Activated T-cell treated with anti-CD3 and anti-CD28 coated beads, Interleukin-2, amount 50 U/mL, for 24 hours (primary cell): ENCODE results near the gene ZWILCH.
"Not testable (repeated sequence)": the region's sequence is repeated elsewhere in the genome, so short reads cannot be mapped to it uniquely, and the experiment has no call there.

ENCODE experiments used
- DNase-seq: peaks from one replicate; pipeline ENCODE4 v3.0.0-alpha.2; 2020
- H3K27ac Mint-ChIP-seq: 2 replicates; pipeline ENCODE4 v1.8.0; 2020; ENCODE audit warnings: mild to moderate bottlenecking, mixed read lengths
- H3K27me3 Mint-ChIP-seq: 2 replicates; pipeline ENCODE4 v1.8.0; 2020; ENCODE audit warnings: mixed read lengths
- H3K36me3 Mint-ChIP-seq: 2 replicates; pipeline ENCODE4 v1.8.0; 2020; ENCODE audit warnings: low read depth, mixed read lengths
- H3K4me1 Mint-ChIP-seq: 2 replicates; pipeline ENCODE4 v1.8.0; 2020; ENCODE audit warnings: low read depth, mixed read lengths
- H3K4me3 Mint-ChIP-seq: 2 replicates; pipeline ENCODE4 v1.8.0; 2020; ENCODE audit warnings: mild to moderate bottlenecking, moderate library complexity, mixed read lengths
- H3K9me3 Mint-ChIP-seq: 2 replicates; pipeline ENCODE4 v1.8.0; 2020; ENCODE audit warnings: mixed read lengths

Gene ZWILCH

DNA sequence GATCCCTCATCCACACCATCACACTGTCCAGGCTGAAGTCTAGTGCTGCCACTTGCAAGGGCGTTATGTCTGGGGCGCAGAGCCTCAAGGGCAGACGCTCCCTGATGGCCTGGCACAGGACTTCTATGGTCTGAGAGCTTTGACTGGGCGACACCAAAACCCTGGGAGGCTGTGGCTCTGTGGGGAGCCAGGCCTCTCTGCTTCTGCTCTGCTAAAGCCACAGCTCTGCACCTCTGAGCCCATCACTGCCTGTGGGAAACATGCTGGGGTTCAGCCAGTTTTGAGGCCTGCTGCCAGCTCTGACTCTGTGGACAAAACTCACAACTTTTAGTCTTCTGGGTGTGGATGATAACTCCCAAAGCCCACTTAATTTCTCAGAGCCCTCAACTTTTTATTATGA is 67.0 kb downstream of the ZWILCH start:
- H3K9me3 Mint-ChIP-seq: no peaks in the 10 kb centered on the region
- H3K27me3 Mint-ChIP-seq: no peaks in the 10 kb centered on the region
- no peak overlapping the region for H3K27ac Mint-ChIP-seq
- no peak for DNase-seq
- H3K4me3 Mint-ChIP-seq: no peak overlapping the region
- peaks cover 9% of the 10 kb centered on the region for H3K4me1 Mint-ChIP-seq
- H3K36me3 Mint-ChIP-seq: no peaks in the 10 kb centered on the region

DNA sequence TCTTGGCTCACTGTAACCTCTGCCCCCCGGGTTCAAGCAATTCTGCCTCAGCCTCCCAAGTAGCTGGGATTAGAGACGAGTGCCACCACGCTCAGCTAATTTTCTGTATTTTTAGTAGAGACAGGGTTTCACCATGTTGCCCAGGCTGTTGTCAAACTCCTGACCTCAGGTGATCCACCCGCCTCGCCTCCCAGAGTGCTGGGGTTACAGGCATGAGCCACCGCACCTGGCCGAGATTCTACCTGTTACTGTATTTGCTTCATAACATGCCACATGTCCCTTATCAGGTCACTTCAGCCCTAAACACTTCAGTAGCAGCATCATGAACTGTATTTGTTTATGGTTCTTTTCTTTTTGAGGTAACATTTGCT is 68.2 kb downstream of the ZWILCH start:
- Mint-ChIP-seq H3K4me3 (no peak overlapping the region), H3K27me3 (no peaks in the 10 kb centered on the region), H3K4me1 (peaks cover 10% of the 10 kb centered on the region), H3K36me3 (no peaks in the 10 kb centered on the region), H3K9me3 (no peaks in the 10 kb centered on the region), H3K27ac (peak overlapping the region; percentile 14)
- no peak for DNase-seq

DNA sequence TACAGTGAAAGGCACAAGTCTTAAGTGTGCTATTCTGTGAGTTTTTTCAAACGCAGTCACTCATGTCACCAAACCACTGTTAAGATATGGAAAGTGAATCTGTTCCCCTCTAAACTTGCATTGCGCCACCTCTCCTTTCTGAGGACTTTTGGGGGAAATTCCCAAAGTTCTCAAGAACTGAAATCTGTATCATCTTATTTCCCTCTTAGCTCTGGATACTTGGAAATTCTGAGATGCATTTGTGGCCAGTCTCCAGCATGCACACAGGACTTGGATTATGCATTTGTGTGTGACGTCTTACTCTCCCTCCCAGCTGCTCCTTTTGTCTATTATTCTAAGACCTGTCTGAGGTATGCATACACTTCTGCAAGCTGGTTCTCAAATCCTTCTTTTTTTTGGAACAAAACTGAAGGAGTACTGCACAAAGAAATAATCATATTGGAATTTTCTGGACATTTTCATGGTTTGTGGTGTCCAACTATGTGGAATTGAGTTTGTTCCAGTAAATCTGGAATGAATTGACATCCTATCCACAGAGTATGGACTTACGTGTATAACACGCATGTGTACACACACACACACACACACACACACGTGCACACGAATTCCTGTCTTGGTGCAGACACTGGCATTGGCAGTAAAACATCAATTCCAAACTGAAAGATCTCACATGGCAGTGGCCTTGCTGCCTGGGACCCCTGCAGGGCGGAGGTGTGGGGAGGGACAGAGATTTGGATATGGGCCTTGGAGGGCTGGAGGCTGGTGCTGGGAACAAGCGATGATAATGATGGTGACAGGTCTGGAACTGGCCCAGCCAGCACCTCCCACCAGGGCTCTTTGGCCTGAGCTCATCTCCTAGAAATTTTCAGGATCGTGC is 68.8 kb downstream of the ZWILCH start:
- DNase-seq: no peak
- no peak overlapping the region for H3K4me3 Mint-ChIP-seq
- H3K27me3 Mint-ChIP-seq: no peaks in the 10 kb centered on the region
- H3K36me3 Mint-ChIP-seq: no peaks in the 10 kb centered on the region
- H3K27ac Mint-ChIP-seq: peak overlapping the region; percentile 14
- H3K9me3 Mint-ChIP-seq: no peaks in the 10 kb centered on the region
- peaks cover 12% of the 10 kb centered on the region for H3K4me1 Mint-ChIP-seq

- Mint-ChIP-seq H3K27me3 (no peaks in the 10 kb centered on the region), H3K27ac (no peak overlapping the region), H3K4me1 (peaks cover 12% of the 10 kb centered on the region), H3K9me3 (no peaks in the 10 kb centered on the region), H3K36me3 (no peaks in the 10 kb centered on the region), H3K4me3 (no peak overlapping the region)
- DNase-seq: no peak
Observed at GRCh38 chr15:66574596-66574950, 69.4 kb downstream of the ZWILCH start.

DNA sequence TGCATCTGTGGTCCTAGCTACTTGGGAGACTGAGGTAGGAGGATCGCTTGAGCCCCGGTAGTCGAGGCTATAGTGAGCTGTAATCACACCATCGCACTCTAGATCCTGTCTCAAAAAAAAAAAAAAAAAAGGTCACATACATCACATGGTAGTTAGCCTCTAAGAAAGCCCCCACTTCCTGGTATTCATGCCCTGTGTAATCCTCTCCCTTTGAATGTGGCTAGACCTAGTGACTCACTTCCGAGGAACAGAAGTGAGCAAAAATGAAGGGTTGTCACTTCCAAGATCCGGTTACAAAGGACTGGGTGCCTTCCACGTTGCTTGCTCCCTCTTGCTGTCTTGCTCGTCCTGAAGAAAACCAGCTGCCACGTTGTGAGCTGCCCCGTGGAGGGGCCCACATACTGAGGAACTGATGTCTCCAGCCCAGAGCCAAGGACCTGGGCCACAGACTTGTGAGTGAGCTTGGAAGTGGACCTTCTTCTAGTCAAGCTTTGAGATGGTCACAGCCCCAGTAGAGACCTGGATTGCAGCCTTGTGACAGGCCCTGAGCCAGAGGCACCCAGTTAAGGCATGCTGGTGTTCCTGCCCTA is 73.3 kb downstream of the ZWILCH start:
- Mint-ChIP-seq H3K4me3 (no peak overlapping the region), H3K9me3 (no peaks in the 10 kb centered on the region), H3K36me3 (no peaks in the 10 kb centered on the region), H3K27me3 (no peaks in the 10 kb centered on the region), H3K4me1 (peaks cover 12% of the 10 kb centered on the region), H3K27ac (no peak overlapping the region)
- DNase-seq: no peak

DNA sequence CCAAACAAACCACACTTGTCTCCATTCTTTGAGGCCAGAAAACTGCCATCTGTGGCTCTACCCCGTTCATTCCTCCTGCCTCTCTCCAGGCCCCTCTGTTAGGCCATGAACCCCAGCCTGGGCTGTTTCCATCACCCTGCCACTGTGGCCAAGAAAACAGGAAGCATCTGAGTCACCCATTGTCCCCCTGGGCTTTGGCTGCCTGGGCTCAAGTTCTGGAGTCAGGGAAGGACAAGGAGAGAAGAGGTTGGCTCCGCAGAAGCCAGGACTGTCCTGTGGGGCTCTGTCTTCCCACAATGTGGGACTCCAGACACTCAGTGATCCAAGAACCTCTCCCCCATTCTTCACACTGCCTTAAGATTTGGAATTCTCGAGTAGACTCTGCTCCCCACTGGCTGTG is 75.5 kb downstream of the ZWILCH start:
- DNase-seq: no peak
- Mint-ChIP-seq H3K9me3 (no peaks in the 10 kb centered on the region), H3K4me3 (no peak overlapping the region), H3K36me3 (no peaks in the 10 kb centered on the region), H3K27me3 (no peaks in the 10 kb centered on the region), H3K4me1 (peaks cover 5% of the 10 kb centered on the region), H3K27ac (peak overlapping the region; percentile 57)

DNA sequence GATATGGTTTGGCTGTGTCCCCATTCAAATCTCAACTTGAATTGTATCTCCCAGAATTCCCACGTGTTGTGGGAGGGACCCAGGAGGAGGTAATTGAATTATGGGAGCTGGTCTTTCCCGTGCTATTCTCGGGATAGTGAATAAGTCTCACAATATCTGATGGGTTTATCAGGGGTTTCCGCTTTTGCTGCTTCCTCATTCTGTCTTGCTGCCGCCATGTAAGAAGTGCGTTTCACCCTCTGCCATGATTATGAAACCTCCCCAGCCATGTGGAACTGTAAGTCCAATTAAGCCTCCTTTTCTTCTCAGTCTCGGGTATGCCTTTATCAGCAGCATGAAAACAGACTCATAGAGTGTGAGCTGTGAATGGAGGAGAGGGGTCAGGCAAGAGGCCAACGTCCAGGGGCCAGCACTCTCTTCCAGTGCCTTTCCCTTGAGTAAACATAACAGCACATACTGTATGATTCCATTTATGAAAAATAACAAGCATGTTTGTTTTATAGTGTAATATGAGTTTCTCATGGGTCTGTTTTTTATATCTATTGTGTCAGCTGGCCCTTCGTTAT is 76.9 kb downstream of the ZWILCH start:
- Mint-ChIP-seq H3K27ac (no peak overlapping the region), H3K36me3 (no peaks in the 10 kb centered on the region), H3K9me3 (no peaks in the 10 kb centered on the region), H3K27me3 (peaks cover 7% of the 10 kb centered on the region), H3K4me1 (peaks cover 5% of the 10 kb centered on the region), H3K4me3 (no peak overlapping the region)
- no peak for DNase-seq

DNA sequence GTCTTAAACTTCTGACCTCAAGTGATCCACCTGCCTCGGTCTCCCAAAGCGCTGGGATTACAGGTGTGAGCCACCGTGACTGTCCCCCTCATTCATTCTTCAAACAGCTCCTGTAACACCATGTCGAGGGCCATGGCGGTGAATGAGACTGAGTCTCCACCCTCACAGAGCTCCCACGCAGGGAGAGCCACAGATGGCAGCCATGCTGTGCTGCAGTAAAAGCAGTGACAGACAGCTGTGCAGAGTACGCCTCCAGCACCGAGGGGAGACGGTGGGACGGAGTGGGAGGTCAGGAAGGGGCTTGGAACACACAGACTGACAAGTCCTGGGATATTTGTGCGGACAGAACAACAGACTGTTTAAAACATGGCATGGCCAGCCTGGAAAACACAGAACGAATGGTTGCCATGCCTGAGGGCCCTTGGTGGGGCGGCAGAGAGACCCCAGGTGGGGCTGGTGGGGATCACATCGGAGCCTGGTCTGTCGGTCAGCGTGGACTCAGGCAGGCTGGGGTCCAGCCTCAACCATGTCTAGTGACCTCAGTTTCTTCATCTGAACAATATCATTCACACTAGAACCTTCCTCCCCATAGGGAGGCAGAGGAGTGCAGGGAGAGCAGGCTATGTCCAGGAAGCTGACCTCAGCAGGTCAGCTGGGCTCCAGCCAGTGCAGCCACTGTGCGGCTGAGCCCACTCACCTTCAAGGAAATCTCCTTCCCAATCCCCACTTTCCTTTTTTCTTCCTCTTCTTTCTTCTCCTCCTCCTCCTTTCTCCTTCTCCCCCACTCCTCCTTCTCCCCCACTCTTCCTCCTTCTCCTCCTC is 81.2 kb downstream of the ZWILCH start:
- no peak overlapping the region for H3K27ac Mint-ChIP-seq
- no peaks in the 10 kb centered on the region for H3K4me1 Mint-ChIP-seq
- H3K9me3 Mint-ChIP-seq: no peaks in the 10 kb centered on the region
- DNase-seq: no peak
- H3K4me3 Mint-ChIP-seq: no peak overlapping the region
- no peaks in the 10 kb centered on the region for H3K36me3 Mint-ChIP-seq
- peaks cover 17% of the 10 kb centered on the region for H3K27me3 Mint-ChIP-seq

GRCh38 chr15:66587020-66587419 is 81.9 kb downstream of the ZWILCH start:
- Mint-ChIP-seq H3K9me3 (no peaks in the 10 kb centered on the region), H3K36me3 (no peaks in the 10 kb centered on the region), H3K27me3 (peaks cover 17% of the 10 kb centered on the region), H3K4me1 (no peaks in the 10 kb centered on the region), H3K4me3 (no peak overlapping the region), H3K27ac (no peak overlapping the region)
- DNase-seq: no peak

DNA sequence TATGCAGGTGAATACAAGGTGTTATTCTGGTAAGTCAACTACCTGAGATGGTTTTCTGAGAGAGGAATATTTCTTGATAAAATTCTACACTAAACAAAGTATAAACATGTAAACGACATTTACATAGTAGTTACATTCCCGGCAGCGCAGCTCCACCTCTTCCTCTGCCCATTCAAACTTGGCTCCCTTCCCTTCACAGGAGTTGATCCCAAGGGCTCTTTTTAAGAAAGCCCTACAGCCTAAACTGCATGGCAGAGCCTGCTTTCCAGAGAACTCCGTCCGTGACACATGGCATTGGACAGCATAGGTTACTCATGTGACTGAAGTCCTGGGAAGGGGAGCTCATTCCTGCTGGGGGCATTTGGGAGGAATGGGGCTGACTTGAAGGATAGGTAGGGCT is 82.6 kb downstream of the ZWILCH start:
- H3K4me1 Mint-ChIP-seq: no peaks in the 10 kb centered on the region
- no peak overlapping the region for H3K27ac Mint-ChIP-seq
- no peaks in the 10 kb centered on the region for H3K9me3 Mint-ChIP-seq
- no peak overlapping the region for H3K4me3 Mint-ChIP-seq
- peaks cover 17% of the 10 kb centered on the region for H3K27me3 Mint-ChIP-seq
- H3K36me3 Mint-ChIP-seq: no peaks in the 10 kb centered on the region
- no peak for DNase-seq

GRCh38 chr15:66588537-66588936 is 83.4 kb downstream of the ZWILCH start:
- Mint-ChIP-seq H3K4me1 (no peaks in the 10 kb centered on the region), H3K27me3 (peaks cover 17% of the 10 kb centered on the region), H3K27ac (no peak overlapping the region), H3K9me3 (no peaks in the 10 kb centered on the region), H3K4me3 (no peak overlapping the region), H3K36me3 (no peaks in the 10 kb centered on the region)
- no peak for DNase-seq

GRCh38 chr15:66588971-66589370 is 83.8 kb downstream of the ZWILCH start:
- H3K9me3 Mint-ChIP-seq: no peaks in the 10 kb centered on the region
- no peaks in the 10 kb centered on the region for H3K36me3 Mint-ChIP-seq
- DNase-seq: no peak
- peaks cover 17% of the 10 kb centered on the region for H3K27me3 Mint-ChIP-seq
- no peaks in the 10 kb centered on the region for H3K4me1 Mint-ChIP-seq
- H3K27ac Mint-ChIP-seq: no peak overlapping the region
- no peak overlapping the region for H3K4me3 Mint-ChIP-seq

- peaks cover 17% of the 10 kb centered on the region for H3K27me3 Mint-ChIP-seq
- H3K9me3 Mint-ChIP-seq, H3K4me1 Mint-ChIP-seq, H3K27ac Mint-ChIP-seq, H3K36me3 Mint-ChIP-seq, DNase-seq, H3K4me3 Mint-ChIP-seq: not testable (repeated sequence)
Observed at GRCh38 chr15:66589429-66589828, 84.3 kb downstream of the ZWILCH start.

DNA sequence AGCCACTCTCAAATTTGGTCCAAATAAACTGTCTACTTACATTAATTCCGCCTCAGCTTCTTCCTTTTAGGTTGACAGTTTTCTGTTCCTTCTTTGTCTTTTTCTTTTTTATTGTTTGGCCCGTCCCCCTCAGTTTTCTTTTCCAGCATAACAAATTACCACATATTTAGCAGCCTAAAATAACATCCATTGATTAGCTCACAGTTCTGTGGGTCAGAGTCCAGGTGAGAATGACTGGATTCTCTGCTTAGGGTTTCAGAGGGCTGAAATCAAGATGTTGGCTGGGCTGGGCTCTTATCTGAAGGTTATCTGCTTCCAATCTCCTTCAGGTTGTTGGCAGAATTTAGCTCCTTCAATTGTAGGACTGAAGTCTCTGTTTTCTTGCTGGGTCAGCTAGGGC is 85.3 kb downstream of the ZWILCH start:
- Mint-ChIP-seq H3K36me3 (no peaks in the 10 kb centered on the region), H3K27me3 (peaks cover 17% of the 10 kb centered on the region), H3K27ac (no peak overlapping the region), H3K4me3 (no peak overlapping the region), H3K9me3 (no peaks in the 10 kb centered on the region), H3K4me1 (no peaks in the 10 kb centered on the region)
- no peak for DNase-seq
